ENCODE results near the gene SLC6A6.

GRCh38 chr3:14486460-14486859 is 84.1 kb downstream of the SLC6A6 start:
- TF ChIP-seq CTCF (IDR thresholded peaks at IDR 0.05) (no peak), POLR2AphosphoS5 (IDR thresholded peaks at IDR 0.05) (no peak)

Measured in breast epithelium (tissue), 3 donors.